Epithelial cell of esophagus (primary cell): Measurements from ENCODE around the gene TSC22D2.

Experiments used
- DNase-seq: peaks from one replicate; pipeline ENCODE4 v3.0.0; 2010; ENCODE audit warnings: low read depth
- H3K4me3 ChIP-seq: 2 replicates; pipeline ENCODE4 v1.5.1; 2011; ENCODE audit warnings: mild to moderate bottlenecking, low read length, control low read depth
- CTCF ChIP-seq: IDR thresholded peaks from 2 replicates; pipeline ENCODE4 v1.5.1; 2011; ENCODE audit warnings: low read depth, mild to moderate bottlenecking, low read length, control low read depth, inconsistent platforms; ENCODE audit not compliant: insufficient read depth; ENCODE audit errors: missing control alignments

The TSC22D2 gene

GRCh38 chr3:150396491-150396890 lies 11.6 kb upstream of the TSC22D2 start:
- DNase-seq, result no peak
- TF ChIP-seq CTCF, result no peak
- H3K4me3 ChIP-seq, result no peak overlapping the region

GRCh38 chr3:150396956-150397550 lies 11.0 kb upstream of the TSC22D2 start:
- no peak for TF ChIP-seq CTCF
- no peak for DNase-seq
- no peak overlapping the region for H3K4me3 ChIP-seq

- DNase-seq, result no peak
- H3K4me3 ChIP-seq, result no peak overlapping the region
- TF ChIP-seq CTCF, result no peak
Measured at GRCh38 chr3:150399060-150399459, 9.0 kb upstream of the TSC22D2 start.

GRCh38 chr3:150401285-150401684 lies 6.8 kb upstream of the TSC22D2 start:
- no peak overlapping the region for H3K4me3 ChIP-seq
- DNase-seq, result no peak
- TF ChIP-seq CTCF, result no peak

GRCh38 chr3:150402217-150402616 lies 5.9 kb upstream of the TSC22D2 start:
- no peak for TF ChIP-seq CTCF
- DNase-seq, result no peak
- H3K4me3 ChIP-seq, result no peak overlapping the region

GRCh38 chr3:150404023-150404422 lies 4.1 kb upstream of the TSC22D2 start:
- H3K4me3 ChIP-seq, result no peak overlapping the region
- TF ChIP-seq CTCF, result no peak
- peak; percentile 9 for DNase-seq
